DMS114 treated with DMSO at 0.1 percent for 48 hours (cell line): Measurements from ENCODE around the gene MACF1.
"Not testable (repeated sequence)": the region's sequence is repeated elsewhere in the genome, so short reads cannot be mapped to it uniquely, and the experiment has no call there.

Experiments
- DNase-seq: peaks from one replicate; lab custom pipeline; 2025; ENCODE audit not compliant: unreplicated experiment; lab: John Stamatoyannopoulos, UW

The MACF1 gene

GRCh38 chr1:39508857-39509305 is 304.4 kb downstream of the MACF1 start:
- no peak for DNase-seq

- no peak for DNase-seq
These were observed 305.0 kb downstream of the MACF1 start for GRCh38 chr1:39509360-39510009.

GRCh38 chr1:39510570-39511186 is 306.2 kb downstream of the MACF1 start:
- DNase-seq, result not testable (repeated sequence)

- DNase-seq, result not testable (repeated sequence)
These were observed 307.0 kb downstream of the MACF1 start for GRCh38 chr1:39511477-39511876.

GRCh38 chr1:39512234-39512847 is 307.8 kb downstream of the MACF1 start:
- DNase-seq, result not testable (repeated sequence)

- DNase-seq, result not testable (repeated sequence)
These were observed 310.2 kb downstream of the MACF1 start for GRCh38 chr1:39514710-39515124.

- not testable (repeated sequence) for DNase-seq
These were observed 310.9 kb downstream of the MACF1 start for GRCh38 chr1:39515131-39516086.

GRCh38 chr1:39516841-39517240 is 312.3 kb downstream of the MACF1 start:
- not testable (repeated sequence) for DNase-seq

GRCh38 chr1:39517936-39518335 is 313.4 kb downstream of the MACF1 start:
- not testable (repeated sequence) for DNase-seq

- not testable (repeated sequence) for DNase-seq
These were observed 314.9 kb downstream of the MACF1 start for GRCh38 chr1:39519376-39519775.

- DNase-seq, result not testable (repeated sequence)
These were observed 317.7 kb downstream of the MACF1 start for GRCh38 chr1:39522221-39522620.

- DNase-seq, result no peak
These were observed 318.4 kb downstream of the MACF1 start for GRCh38 chr1:39522661-39523567.

GRCh38 chr1:39524171-39524570 is 319.7 kb downstream of the MACF1 start:
- DNase-seq, result no peak

- DNase-seq, result no peak
These were observed 320.3 kb downstream of the MACF1 start for GRCh38 chr1:39524591-39525365.

GRCh38 chr1:39525366-39526165 is 321.1 kb downstream of the MACF1 start:
- DNase-seq, result no peak

- no peak for DNase-seq
These were observed 322.1 kb downstream of the MACF1 start for GRCh38 chr1:39526466-39527189.

- not testable (repeated sequence) for DNase-seq
These were observed 322.7 kb downstream of the MACF1 start for GRCh38 chr1:39527190-39527579.

GRCh38 chr1:39528082-39528481 is 323.6 kb downstream of the MACF1 start:
- no peak for DNase-seq
